GM19023 (cell line): ENCODE data around the gene UNC13B.
"Not testable (repeated sequence)": the region's sequence is repeated elsewhere in the genome, so short reads cannot be mapped to it uniquely, and the experiment has no call there.

Experiments used
- ATAC-seq: cut with Tn5 transposase; IDR thresholded peaks from one replicate; pipeline ENCODE4 v1.9.1; 2021; ENCODE audit warnings: mild to moderate bottlenecking, moderate library complexity; ENCODE audit not compliant: unreplicated experiment

Gene UNC13B

GRCh38 chr9:35220659-35221338 is 59.0 kb downstream of the UNC13B start:
- no peak for ATAC-seq

GRCh38 chr9:35225677-35226076 is 63.9 kb downstream of the UNC13B start:
- no peak for ATAC-seq

- no peak for ATAC-seq
Measured at GRCh38 chr9:35226651-35227050, 64.8 kb downstream of the UNC13B start.

GRCh38 chr9:35227284-35227683 is 65.5 kb downstream of the UNC13B start:
- no peak for ATAC-seq

- no peak for ATAC-seq
Measured at GRCh38 chr9:35229066-35229778, 67.4 kb downstream of the UNC13B start.

GRCh38 chr9:35229779-35230143 is 68.0 kb downstream of the UNC13B start:
- ATAC-seq = no peak

GRCh38 chr9:35232867-35233544 is 71.2 kb downstream of the UNC13B start:
- ATAC-seq = no peak

- no peak for ATAC-seq
Measured at GRCh38 chr9:35236692-35237091, 74.9 kb downstream of the UNC13B start.

GRCh38 chr9:35237311-35237710 is 75.5 kb downstream of the UNC13B start:
- ATAC-seq = no peak

- not testable (repeated sequence) for ATAC-seq
Measured at GRCh38 chr9:35245945-35246344, 84.1 kb downstream of the UNC13B start.

- no peak for ATAC-seq
Measured at GRCh38 chr9:35253075-35253474, 91.3 kb downstream of the UNC13B start.

GRCh38 chr9:35254237-35254636 is 92.4 kb downstream of the UNC13B start:
- no peak for ATAC-seq

GRCh38 chr9:35254984-35255857 is 93.4 kb downstream of the UNC13B start:
- no peak for ATAC-seq

- ATAC-seq = no peak
Measured at GRCh38 chr9:35257986-35258659, 96.3 kb downstream of the UNC13B start.

GRCh38 chr9:35258660-35259474 is 97.1 kb downstream of the UNC13B start:
- no peak for ATAC-seq

GRCh38 chr9:35260186-35260585 is 98.4 kb downstream of the UNC13B start:
- no peak for ATAC-seq

GRCh38 chr9:35262064-35262463 is 100.3 kb downstream of the UNC13B start:
- ATAC-seq = no peak

- no peak for ATAC-seq
Measured at GRCh38 chr9:35267710-35268109, 105.9 kb downstream of the UNC13B start.

- ATAC-seq = no peak
Measured at GRCh38 chr9:35269919-35270318, 108.1 kb downstream of the UNC13B start.

GRCh38 chr9:35271637-35272036 is 109.8 kb downstream of the UNC13B start:
- ATAC-seq = no peak
